ENCODE data around the gene FOXC1.

The FOXC1 gene

GRCh38 chr6:1612299-1612973, 2.7 kb downstream of the FOXC1 start:
- no peak for DNase-seq (ENCODE audit: low spot score)

GRCh38 chr6:1612974-1613306, 3.2 kb downstream of the FOXC1 start:
- no peak for DNase-seq (ENCODE audit: low spot score)

GRCh38 chr6:1613346-1613687, 3.6 kb downstream of the FOXC1 start:
- DNase-seq (ENCODE audit: low spot score): no peak

GRCh38 chr6:1613688-1614447, 4.2 kb downstream of the FOXC1 start:
- DNase-seq (ENCODE audit: low spot score): no peak

GRCh38 chr6:1614448-1615150, 4.9 kb downstream of the FOXC1 start:
- no peak for DNase-seq (ENCODE audit: low spot score)

- DNase-seq (ENCODE audit: low spot score): no peak
Observed at GRCh38 chr6:1615151-1615852, 5.6 kb downstream of the FOXC1 start.

GRCh38 chr6:1615853-1616420, 6.2 kb downstream of the FOXC1 start:
- no peak for DNase-seq (ENCODE audit: low spot score)

- DNase-seq (ENCODE audit: low spot score): no peak
Observed at GRCh38 chr6:1616701-1617463, 7.2 kb downstream of the FOXC1 start.

GRCh38 chr6:1617466-1618310, 8.0 kb downstream of the FOXC1 start:
- no peak for DNase-seq (ENCODE audit: low spot score)

- DNase-seq (ENCODE audit: low spot score): no peak
Observed at GRCh38 chr6:1618311-1619097, 8.8 kb downstream of the FOXC1 start.

- DNase-seq (ENCODE audit: low spot score): no peak
Observed at GRCh38 chr6:1619098-1619672, 9.5 kb downstream of the FOXC1 start.

- no peak for DNase-seq (ENCODE audit: low spot score)
Observed at GRCh38 chr6:1619673-1620503, 10.2 kb downstream of the FOXC1 start.

- DNase-seq (ENCODE audit: low spot score): no peak
Observed at GRCh38 chr6:1620504-1621069, 10.9 kb downstream of the FOXC1 start.

- DNase-seq (ENCODE audit: low spot score): no peak
Observed at GRCh38 chr6:1621070-1621701, 11.5 kb downstream of the FOXC1 start.

GRCh38 chr6:1622220-1622850, 12.6 kb downstream of the FOXC1 start:
- no peak for DNase-seq (ENCODE audit: low spot score)

GRCh38 chr6:1622851-1623768, 13.4 kb downstream of the FOXC1 start:
- no peak for DNase-seq (ENCODE audit: low spot score)
